ENCODE data around the gene CATSPER4. TPM values are rescaled to one million over a fixed set of nuclear protein-coding genes. Genes with fewer than 3 reads are reported as not detected.

CATSPER4 gene
- total RNA-seq, 2 experiments from 2014 or later: not detected

DNA sequence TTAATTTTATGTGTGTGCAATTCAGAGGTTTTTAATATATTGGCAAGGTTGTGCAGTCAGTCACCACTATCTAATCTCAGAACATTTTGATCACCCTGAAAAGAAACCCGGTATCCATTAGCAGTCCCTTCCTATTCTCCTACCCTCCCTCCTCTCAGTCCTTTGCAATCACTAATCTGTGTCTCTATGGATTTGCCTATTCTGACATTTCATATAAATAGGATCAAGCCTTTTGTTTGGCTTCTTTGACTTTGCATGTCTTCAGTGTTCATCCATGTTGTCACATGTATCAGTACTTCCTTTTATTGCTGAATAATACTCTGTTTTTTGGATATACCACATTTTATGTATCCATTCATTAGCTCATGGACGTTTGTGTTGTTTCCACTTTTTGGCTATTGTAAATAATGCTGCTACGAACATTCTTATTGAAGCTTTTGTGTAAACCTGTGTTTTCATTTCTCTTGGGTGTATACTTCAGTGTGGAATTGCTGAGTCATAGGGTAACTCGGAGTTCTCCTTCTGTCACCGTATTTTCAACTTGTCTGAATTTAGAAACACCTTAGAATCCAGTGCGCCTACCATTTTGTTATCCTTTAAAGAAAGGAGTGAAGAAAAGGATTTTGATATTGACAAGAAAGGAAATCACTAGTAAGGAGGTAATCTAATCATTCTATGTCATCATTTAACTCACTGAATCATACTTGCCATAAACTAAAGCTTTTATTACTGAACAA lies 47.0 kb downstream of the CATSPER4 start:
- ChIA-PET POLR2A (no interaction called here), CTCF (interaction anchor here (0.6 to 1.0 kb wide), 2 partner anchors 68 to 70 kb away, joined by 3 read pairs; partner anchors contain the start of gene ZNF593)
- Mint-ChIP-seq H3K9me3 (no peaks in the 10 kb centered on the region), H3K36me3 (ENCODE audit: low read depth) (peaks cover 27% of the 10 kb centered on the region), H3K4me1 (peaks cover 38% of the 10 kb centered on the region), H3K27me3 (no peaks in the 10 kb centered on the region), H3K27ac (no peak overlapping the region), H3K4me3 (no peak overlapping the region)
- no peak for DNase-seq

DNA sequence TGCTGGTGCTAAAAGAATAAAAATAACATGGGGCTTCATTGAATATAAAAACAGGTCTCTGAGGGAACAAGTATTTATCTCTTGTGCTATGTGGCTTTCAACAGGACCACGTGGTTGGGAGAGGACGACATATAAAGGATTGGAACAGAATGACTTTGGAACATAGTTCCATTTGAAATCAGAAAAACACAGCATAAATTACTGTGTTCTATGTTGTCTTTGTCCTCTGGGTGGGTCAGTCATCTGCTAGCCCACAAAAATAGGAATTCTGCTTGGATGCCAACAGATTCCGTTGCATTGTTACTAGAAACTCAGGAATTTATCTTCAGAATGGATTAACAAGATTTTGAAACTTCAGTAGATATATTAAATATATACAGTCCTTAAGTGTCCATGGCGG lies 49.5 kb downstream of the CATSPER4 start:
- H3K9me3 Mint-ChIP-seq: no peaks in the 10 kb centered on the region
- no peak overlapping the region for H3K27ac Mint-ChIP-seq
- ChIA-PET POLR2A (no interaction called here), CTCF (no interaction called here)
- no peak overlapping the region for H3K4me3 Mint-ChIP-seq
- H3K27me3 Mint-ChIP-seq: no peaks in the 10 kb centered on the region
- no peak for DNase-seq
- H3K4me1 Mint-ChIP-seq: peaks cover 34% of the 10 kb centered on the region
- peaks cover 46% of the 10 kb centered on the region for H3K36me3 Mint-ChIP-seq (ENCODE audit: low read depth)

Other genes starting within 250 kb of the CATSPER4 start
- 10 to 100 TPM; 10.1 to 11.9 TPM for gene PAFAH2, start 192.5 kb upstream of the CATSPER4 start, total RNA-seq
- gene EXTL1, start 168.8 kb upstream of the CATSPER4 start, total RNA-seq: not detected
- gene SLC30A2, start 144.5 kb upstream of the CATSPER4 start, total RNA-seq: not detected
- under 1 TPM; 0.10 TPM for gene TRIM63, start 123.0 kb upstream of the CATSPER4 start, total RNA-seq
- 10 to 100 TPM; 21.0 to 25.8 TPM for gene PDIK1L, start 78.8 kb upstream of the CATSPER4 start, total RNA-seq
- not detected for gene FAM110D, start 31.5 kb upstream of the CATSPER4 start, total RNA-seq
- not detected for gene C1orf232, start 21.6 kb upstream of the CATSPER4 start, total RNA-seq
- 10 to 100 TPM; 27.3 to 28.6 TPM for gene ZNF593, start 20.7 kb upstream of the CATSPER4 start, total RNA-seq
- not detected for gene ZNF593OS, start 18.8 kb upstream of the CATSPER4 start, total RNA-seq
- 1 to 10 TPM; 6.4 to 7.5 TPM for gene CNKSR1, start 13.1 kb upstream of the CATSPER4 start, total RNA-seq
- gene CEP85, start 43.6 kb downstream of the CATSPER4 start, total RNA-seq: 10 to 100 TPM; 46.9 to 49.0 TPM
- 100 to 1,000 TPM; 606 to 707 TPM for gene SH3BGRL3, start 89.5 kb downstream of the CATSPER4 start, total RNA-seq
- 10 to 100 TPM; 48.6 to 51.3 TPM for gene UBXN11, start 116.0 kb downstream of the CATSPER4 start, total RNA-seq
- 1,000 to 10,000 TPM; 1,663 to 1,924 TPM for gene CD52, start 127.4 kb downstream of the CATSPER4 start, total RNA-seq
- 1 to 10 TPM; 2.2 to 2.6 TPM for gene CRYBG2, start 163.5 kb downstream of the CATSPER4 start, total RNA-seq
- under 1 TPM in 1 of 2 experiments, not detected in 1; 0.17 TPM for gene ZNF683, start 182.1 kb downstream of the CATSPER4 start, total RNA-seq
- gene LIN28A, start 220.2 kb downstream of the CATSPER4 start, total RNA-seq: not detected
- gene DHDDS, start 241.7 kb downstream of the CATSPER4 start, total RNA-seq: 10 to 100 TPM; 49.1 to 55.3 TPM